ENCODE results near the gene RBM19. TPM values are rescaled to one million over a fixed set of nuclear protein-coding genes. Genes with fewer than 3 reads are reported as not detected.

RBM19 gene
- polyA plus RNA-seq, 2 of the 4 experiments (the other 2 are of a cell fraction) = 16.0 to 18.6 TPM

- WGBS (ENCODE audit: missing lambda C conversion rate) = 0% methylated on average over 2 of the region's 2 CpGs
- Histone ChIP-seq H3K27ac (no peak overlapping the region), H3K4me1 (no peaks in the 10 kb centered on the region), H3K4me3 (no peak overlapping the region), H3K4me2 (no peak overlapping the region), H3K9me3 (no peaks in the 10 kb centered on the region)
- ATAC-seq (no peak; a peak in 2 of 6 replicates), FAIRE-seq (no peak), DNase-seq (ENCODE audit: low read depth in 1 of 2, low spot score in 1 of 2) (no peak)
- TF ChIP-seq PHF8 (IDR thresholded peaks at IDR 0.05; ENCODE audit: borderline replicate concordance, low read depth) (no peak), HES2 (IDR thresholded peaks at IDR 0.05) (no peak), TFCP2L1 (CRISPR knock-in tag; IDR thresholded peaks at IDR 0.05) (no peak), RNF2 (IDR thresholded peaks at IDR 0.05; ENCODE audit: borderline replicate concordance, low read depth) (no peak)
- CTCF ChIA-PET = interaction anchor here (0.6 to 4.3 kb wide), 67 partner anchors 8 to 1994 kb away, joined by 3 to 40 read pairs (median 4); partner anchors contain the start of gene RBM19
- POLR2A ChIA-PET = interaction anchor here (1.0 kb wide), 2 partner anchors 14 to 688 kb away, joined by 3 read pairs; no protein-coding TSS in a partner anchor
Measured at GRCh38 chr12:113980054-113980453, 13.9 kb upstream of the RBM19 start.

DNA sequence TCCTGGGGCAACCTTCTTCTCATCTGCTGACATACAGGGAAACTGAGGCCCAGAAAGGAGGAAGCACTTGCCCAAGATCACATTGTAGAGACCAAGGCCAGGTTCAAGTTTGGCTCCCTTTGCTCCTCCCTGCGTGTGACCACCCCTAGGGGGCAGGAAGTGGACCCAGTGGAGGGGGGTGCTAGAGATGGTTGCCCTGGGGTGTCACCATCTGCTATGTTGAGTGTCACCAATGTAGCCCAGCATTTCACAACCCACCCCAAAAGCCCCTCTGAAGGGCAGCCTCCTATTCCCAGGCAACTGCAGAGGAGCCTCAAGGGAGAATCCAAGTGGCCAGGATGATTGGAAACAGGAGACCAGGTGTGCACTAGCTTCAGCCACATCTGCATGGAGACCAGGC is 12.0 kb upstream of the RBM19 start:
- no peak for ATAC-seq
- CTCF ChIA-PET = interaction anchor here (1.3 to 1.9 kb wide), 4 partner anchors 11 to 1969 kb away, joined by 4 to 7 read pairs (median 4); no protein-coding TSS in a partner anchor
- Histone ChIP-seq H3K4me2 (no peak overlapping the region), H3K9me3 (no peaks in the 10 kb centered on the region), H3K4me1 (no peaks in the 10 kb centered on the region), H3K27ac (no peak overlapping the region), H3K4me3 (no peak overlapping the region)
- no peak for FAIRE-seq
- WGBS (ENCODE audit: missing lambda C conversion rate) = 0% methylated on average over 1 of the region's 1 CpG
- no peak for DNase-seq (ENCODE audit: low read depth in 1 of 2, low spot score in 1 of 2)
- POLR2A ChIA-PET = interaction anchor here (0.6 to 1.3 kb wide), 2 partner anchors 12 to 644 kb away, joined by 3 read pairs; partner anchors contain the start of gene RBM19
- TF ChIP-seq HES2 (IDR thresholded peaks at IDR 0.05) (no peak), ZSCAN20 (CRISPR knock-in tag; IDR thresholded peaks at IDR 0.05) (no peak), JUNB (IDR thresholded peaks at IDR 0.05) (no peak), PBX3 (IDR thresholded peaks at IDR 0.05) (no peak), ZFP36 (IDR thresholded peaks at IDR 0.05; ENCODE audit: borderline replicate concordance, partially characterized antibody) (no peak), CBX2 (IDR thresholded peaks at IDR 0.05; ENCODE audit: borderline replicate concordance, low read depth) (no peak), SMC3 (IDR thresholded peaks at IDR 0.05) (no peak), ZC3H11A (IDR thresholded peaks at IDR 0.05) (no peak), ESRRA (IDR thresholded peaks at IDR 0.05; ENCODE audit: borderline replicate concordance, low read length) (no peak), RCOR1 (IDR thresholded peaks at IDR 0.05; ENCODE audit: low read depth, low read length) (no peak)
- TF ChIP-seq, protein P1, sequence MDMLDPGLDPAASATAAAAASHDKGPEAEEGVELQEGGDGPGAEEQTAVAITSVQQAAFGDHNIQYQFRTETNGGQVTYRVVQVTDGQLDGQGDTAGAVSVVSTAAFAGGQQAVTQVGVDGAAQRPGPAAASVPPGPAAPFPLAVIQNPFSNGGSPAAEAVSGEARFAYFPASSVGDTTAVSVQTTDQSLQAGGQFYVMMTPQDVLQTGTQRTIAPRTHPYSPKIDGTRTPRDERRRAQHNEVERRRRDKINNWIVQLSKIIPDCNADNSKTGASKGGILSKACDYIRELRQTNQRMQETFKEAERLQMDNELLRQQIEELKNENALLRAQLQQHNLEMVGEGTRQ (IDR thresholded peaks at IDR 0.05) = no peak

DNA sequence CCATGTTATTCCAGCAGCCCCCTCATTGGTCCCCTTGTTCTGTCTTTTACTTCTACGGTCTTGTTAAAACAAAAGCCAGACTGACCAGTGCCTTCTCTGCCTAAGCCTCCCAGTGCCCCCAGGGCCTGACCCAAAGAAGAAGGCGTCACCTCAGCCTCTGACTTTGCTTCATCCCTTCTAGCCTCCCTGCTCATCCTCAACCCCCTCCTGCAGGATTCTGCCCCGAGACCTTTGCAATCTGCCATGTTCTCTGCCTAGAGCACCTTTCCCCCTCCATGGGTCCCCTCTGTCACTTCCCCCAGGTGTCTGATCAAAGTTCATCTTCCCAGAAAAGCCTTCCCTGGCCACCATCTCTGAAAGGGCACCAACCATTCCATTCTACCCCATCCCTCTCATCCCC is 7.9 kb upstream of the RBM19 start:
- no peak overlapping the region for H3K27ac ChIP-seq
- ChIA-PET CTCF (no interaction called here), POLR2A (no interaction called here)
- H3K4me2 ChIP-seq = no peak overlapping the region
- H3K4me3 ChIP-seq = no peak overlapping the region
- FAIRE-seq (no peak), DNase-seq (ENCODE audit: low read depth in 1 of 2, low spot score in 1 of 2) (no peak), ATAC-seq (no peak)
- TF ChIP-seq MAX (IDR thresholded peaks at IDR 0.05) (no peak), TFCP2L1 (CRISPR knock-in tag; IDR thresholded peaks at IDR 0.05) (no peak), HDAC2 (IDR thresholded peaks at IDR 0.05) (no peak), CBX2 (IDR thresholded peaks at IDR 0.05; ENCODE audit: borderline replicate concordance, low read depth) (no peak), HOXB5 (CRISPR knock-in tag; IDR thresholded peaks at IDR 0.05) (no peak), E2F6 (IDR thresholded peaks at IDR 0.05; ENCODE audit: borderline replicate concordance, low read depth) (no peak), FOSL2 (IDR thresholded peaks at IDR 0.05) (no peak), FOSL2 (CRISPR knock-in tag; IDR thresholded peaks at IDR 0.05) (no peak), JUN (IDR thresholded peaks at IDR 0.05) (no peak), SREBF2 (IDR thresholded peaks at IDR 0.05) (no peak), ZSCAN20 (CRISPR knock-in tag; IDR thresholded peaks at IDR 0.05) (no peak), MAFK (IDR thresholded peaks at IDR 0.05; ENCODE audit: partially characterized antibody) (no peak)
- TF ChIP-seq, protein P1 (IDR thresholded peaks at IDR 0.05) = no peak
- no peaks in the 10 kb centered on the region for H3K4me1 ChIP-seq
- no peaks in the 10 kb centered on the region; the same call in 2 of the 3 replicates for H3K9me3 ChIP-seq
- WGBS (ENCODE audit: missing lambda C conversion rate) = 36% methylated on average over 3 of the region's 3 CpGs

Data from A549 (cell line).